NCI-H2196 treated with DMSO at 0.1 percent for 48 hours (cell line): ENCODE results near the gene SNUPN.
"Not testable (repeated sequence)": the region's sequence is repeated elsewhere in the genome, so short reads cannot be mapped to it uniquely, and the experiment has no call there.

Experiments used
- DNase-seq: peaks from one replicate; lab custom pipeline; 2025; ENCODE audit not compliant: unreplicated experiment; lab: John Stamatoyannopoulos, UW

Gene SNUPN

GRCh38 chr15:75637245-75638009 lies 11.9 kb upstream of the SNUPN start:
- no peak for DNase-seq

GRCh38 chr15:75636026-75636425 lies 10.5 kb upstream of the SNUPN start:
- DNase-seq: no peak

DNA sequence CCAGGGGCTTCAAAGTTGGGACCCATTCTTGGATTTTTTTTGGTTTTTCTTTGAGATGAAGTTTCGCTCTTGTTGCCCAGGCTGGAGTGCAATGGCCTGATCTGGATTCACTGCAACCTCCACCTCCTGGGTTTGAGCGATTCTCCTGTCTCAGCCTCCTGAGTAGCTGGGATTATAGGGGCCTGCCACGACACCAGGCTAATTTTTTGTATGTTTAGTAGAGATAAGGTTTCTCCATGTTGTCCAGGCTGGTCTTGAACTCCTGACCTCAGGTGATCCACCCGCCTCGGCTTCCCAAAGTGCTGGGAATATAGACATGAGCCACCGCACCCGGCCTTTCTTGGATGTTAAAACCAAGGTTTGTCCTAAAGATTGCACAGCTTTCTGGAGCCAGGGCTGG lies 8.4 kb upstream of the SNUPN start:
- DNase-seq: not testable (repeated sequence)

GRCh38 chr15:75631935-75632334 lies 6.4 kb upstream of the SNUPN start:
- no peak for DNase-seq

- no peak for DNase-seq
Observed at GRCh38 chr15:75622505-75622904, 3.0 kb downstream of the SNUPN start.

DNA sequence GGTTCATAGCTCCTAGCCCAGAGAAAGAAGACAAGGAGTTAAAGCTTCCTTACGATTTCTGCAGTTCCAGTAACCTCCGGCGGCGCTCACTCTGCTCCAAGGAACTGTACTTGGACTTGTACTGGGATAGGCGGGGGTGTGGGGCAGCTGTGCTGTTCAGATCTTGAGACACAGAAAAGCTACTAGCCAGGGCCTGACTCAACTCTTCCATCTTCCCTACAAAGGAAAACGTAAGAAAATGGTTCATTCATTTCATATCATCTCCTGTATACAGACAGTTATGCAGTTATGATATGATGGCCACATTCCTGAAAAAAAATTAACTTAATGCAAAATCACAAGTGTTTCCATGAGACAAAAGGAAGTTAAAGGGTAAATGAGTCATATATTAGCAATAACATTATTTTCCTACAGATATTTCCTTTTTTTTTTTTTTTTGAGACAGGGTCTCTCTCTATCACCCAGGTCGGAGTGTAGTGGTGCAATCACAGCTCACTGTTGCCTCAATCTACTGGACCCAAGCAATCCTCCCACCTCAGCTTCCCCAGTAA lies 4.6 kb downstream of the SNUPN start:
- no peak for DNase-seq

- no peak for DNase-seq
Observed at GRCh38 chr15:75620058-75620820, 5.3 kb downstream of the SNUPN start.

DNA sequence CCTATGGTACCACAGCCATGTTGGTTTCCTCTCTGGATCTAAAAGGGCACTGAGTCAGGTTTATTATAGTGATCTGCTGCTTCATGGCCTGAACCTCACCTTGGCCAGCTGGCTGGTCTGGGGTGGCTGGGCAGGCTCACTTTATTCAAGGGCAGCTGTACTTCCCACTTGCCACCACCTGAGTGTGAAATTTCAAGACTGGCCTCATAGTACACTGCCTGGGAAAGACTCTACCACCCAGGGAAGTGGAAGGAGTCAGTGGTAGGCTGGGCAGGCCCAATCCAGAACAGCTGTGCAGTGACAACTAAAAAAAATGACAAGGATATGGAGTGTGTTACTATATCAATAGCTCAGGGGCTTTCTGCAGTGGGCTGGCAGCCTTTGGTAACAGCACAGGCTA lies 8.8 kb downstream of the SNUPN start:
- DNase-seq: no peak

- DNase-seq: no peak
Observed at GRCh38 chr15:75606711-75607699, 18.5 kb downstream of the SNUPN start.

- no peak for DNase-seq
Observed at GRCh38 chr15:75606026-75606425, 19.5 kb downstream of the SNUPN start.

DNA sequence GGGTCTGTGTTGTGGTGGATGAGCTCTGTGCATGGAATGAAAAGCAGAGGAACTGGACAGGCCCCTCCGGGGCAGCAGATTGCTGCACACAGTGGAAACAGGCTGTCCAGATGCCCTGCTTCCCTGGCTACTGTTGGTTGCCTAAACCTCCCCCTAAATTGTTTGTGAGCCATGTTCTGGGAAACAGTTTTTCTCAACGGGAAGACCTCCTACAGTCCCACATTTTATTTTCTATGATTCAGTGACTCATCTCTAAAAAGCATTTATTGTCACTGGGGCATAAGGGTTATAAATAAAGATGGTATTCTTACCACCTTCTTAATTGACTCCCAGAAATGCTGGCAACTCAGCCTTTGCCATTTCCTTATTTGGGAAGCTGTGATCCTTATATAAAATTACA lies 26.1 kb downstream of the SNUPN start:
- no peak for DNase-seq

DNA sequence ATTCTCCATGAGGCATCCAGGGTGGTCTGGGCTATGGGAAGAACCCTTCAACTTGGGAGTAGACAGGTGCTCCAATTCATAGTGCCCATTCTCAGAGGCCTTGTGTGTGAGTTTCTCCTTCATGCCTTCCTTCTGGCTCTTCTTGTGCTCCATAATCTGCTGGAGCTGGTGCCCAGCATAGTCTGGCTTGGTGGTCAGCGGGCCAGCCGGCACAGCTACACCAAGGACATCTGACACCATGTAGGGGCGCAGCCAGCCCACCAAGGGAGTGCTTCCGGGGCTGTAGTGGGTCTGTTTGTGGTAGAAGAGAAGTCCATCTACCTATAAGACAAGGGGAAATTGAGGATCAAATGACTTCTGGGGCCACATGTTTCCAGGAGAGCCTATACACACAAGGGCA lies 27.2 kb downstream of the SNUPN start:
- DNase-seq: no peak

DNA sequence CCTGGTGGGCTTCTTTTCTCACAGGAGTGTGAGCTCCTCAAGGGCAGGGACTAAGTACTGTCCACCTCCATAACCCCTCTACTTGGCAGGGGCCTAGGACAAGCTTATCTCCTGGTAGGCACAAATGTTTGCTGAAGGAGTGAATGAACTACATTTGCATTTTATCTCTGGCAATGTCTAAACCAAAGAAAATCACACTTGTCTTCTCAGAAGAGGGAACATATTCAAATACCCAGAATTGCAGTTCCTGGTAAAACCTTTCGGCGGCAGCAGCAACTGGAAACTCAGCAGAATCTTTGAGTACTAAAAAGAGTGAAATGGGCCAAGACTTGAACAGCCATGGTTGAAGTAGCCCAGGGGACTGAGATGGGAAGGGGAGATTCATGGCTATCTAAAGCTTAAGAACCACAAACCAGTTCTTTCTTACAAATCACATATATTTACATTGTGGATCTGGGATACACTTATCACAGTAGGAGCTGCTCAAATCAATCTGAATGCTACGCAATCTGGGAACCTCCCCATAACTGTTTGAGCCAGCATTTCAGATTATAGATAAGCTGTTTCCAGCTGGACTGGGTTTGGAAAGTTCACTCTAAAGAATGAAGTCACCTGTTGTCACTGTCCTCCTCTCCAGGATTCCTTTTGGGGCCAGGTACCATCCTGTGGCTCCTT lies 27.7 kb downstream of the SNUPN start:
- DNase-seq: no peak

DNA sequence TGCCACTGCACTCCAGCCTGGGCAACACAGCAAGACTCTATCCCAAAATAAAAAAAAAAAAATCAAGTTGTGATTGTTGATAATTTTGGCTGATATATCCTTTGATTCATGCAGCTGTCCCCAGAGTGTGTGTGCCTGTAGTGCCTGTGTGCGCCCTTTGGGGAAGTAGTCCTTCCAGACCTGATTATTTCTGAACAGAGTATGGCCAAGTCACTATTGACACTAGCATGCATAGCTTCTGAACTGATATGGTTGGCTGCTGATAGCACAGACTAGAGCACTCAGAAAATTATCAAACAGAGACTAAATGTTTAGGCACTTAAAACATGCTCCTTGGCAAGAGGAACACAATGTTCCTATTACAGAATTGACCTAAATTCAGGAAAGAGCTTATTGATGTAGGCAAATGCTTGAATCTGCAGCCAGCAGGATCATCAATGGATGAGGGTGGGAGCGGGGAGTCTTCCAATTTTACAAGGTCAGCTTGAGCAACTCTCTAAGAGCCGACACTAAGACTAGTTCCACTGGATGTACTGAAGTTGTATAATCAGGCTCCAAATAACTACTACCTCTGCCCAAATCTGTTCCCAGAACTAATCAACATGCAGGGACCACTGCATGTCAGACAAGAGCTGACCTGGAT lies 28.7 kb downstream of the SNUPN start:
- no peak for DNase-seq

GRCh38 chr15:75594276-75594675 lies 31.2 kb downstream of the SNUPN start:
- DNase-seq: no peak

DNA sequence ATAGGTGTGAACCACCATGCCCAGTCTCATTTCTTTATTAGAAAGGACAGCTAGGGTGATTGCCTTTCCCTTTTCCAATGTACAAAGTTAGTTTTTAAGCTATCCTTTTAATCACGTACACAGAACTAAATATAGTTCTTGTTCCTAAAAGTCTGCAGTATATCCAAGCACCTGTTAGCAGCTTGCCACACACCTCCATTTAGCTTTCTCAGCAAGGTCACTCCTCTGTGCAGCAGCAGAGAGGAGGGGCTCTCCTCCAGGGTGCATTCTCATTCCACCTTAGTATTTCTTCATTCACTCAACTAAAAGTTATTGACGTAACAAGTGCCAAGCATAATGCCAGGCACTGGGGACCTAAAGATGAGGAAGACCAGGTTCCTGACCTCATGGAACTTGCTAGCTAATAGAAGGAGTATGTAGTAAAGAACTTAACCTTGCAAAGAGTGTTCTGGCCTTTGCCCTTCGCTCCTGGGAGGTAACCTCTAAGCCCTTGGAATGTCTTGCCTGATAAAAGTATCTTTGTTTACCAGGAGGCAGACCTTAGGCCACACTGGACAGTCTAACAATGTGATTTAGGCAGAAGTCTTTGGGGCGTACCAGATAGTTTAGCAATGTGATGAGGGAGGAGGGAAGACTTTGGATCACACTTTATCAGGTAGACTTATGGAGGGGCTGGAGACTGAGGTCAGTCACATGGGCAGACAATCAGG lies 33.7 kb downstream of the SNUPN start:
- no peak for DNase-seq

DNA sequence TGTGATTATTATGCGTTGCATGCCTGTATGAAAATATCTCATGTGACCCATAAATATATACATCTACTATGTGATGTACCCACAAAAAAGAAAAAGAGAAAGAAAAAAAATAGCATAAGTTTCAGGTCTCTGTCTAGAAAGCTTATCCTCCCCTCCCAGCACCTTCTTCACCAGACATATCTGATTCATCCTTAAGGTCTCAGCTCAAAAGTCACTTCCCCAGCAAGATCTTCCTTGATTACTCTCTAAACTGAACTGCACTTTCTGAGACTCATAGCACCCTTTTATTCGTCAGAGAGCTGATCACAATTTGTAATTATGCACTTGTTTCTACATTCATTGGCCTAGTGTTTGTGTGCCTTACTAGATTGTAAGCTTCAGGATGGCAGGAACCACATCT lies 35.3 kb downstream of the SNUPN start:
- no peak for DNase-seq

GRCh38 chr15:75589071-75589470 lies 36.5 kb downstream of the SNUPN start:
- DNase-seq: no peak

GRCh38 chr15:75586422-75586821 lies 39.1 kb downstream of the SNUPN start:
- DNase-seq: not testable (repeated sequence)
